WTC11 (cell line): ENCODE data around the gene TMEM169. TPM values are rescaled to one million over a fixed set of nuclear protein-coding genes. Genes with fewer than 3 reads are reported as not detected.

Source experiments
- ATAC-seq: fragments of 200-7000 bp; cut with Tn5 transposase; 2 replicates; pipeline ENCODE4 v1.10.0; 2021; ENCODE audit warnings: mild to moderate bottlenecking, moderate library complexity
- CTCF ChIA-PET: fragments of 300-600 bp; sonication (Branson Sonifier 250); formaldehyde crosslinking; loops from one replicate; lab custom pipeline; 2021; ENCODE audit warnings: antibody characterized with exemption; lab: Charles Lee
- POLR2A ChIA-PET: fragments of 350-600 bp; sonication (Branson Sonifier 250); formaldehyde crosslinking; loops from one replicate; lab custom pipeline; 2021; ENCODE audit warnings: antibody characterized with exemption; lab: Charles Lee
- DNase-seq: peaks from one replicate; pipeline ENCODE4 v3.0.0; 2021; ENCODE audit warnings: low spot score
- H3K27ac Mint-ChIP-seq: 2 replicates; pipeline ENCODE4 v1.8.0; 2021; ENCODE audit warnings: mixed read lengths
- H3K27me3 Mint-ChIP-seq: 2 replicates; pipeline ENCODE4 v1.8.0; 2021; ENCODE audit warnings: low read depth, mild to moderate bottlenecking, moderate library complexity, mixed read lengths
- H3K36me3 Mint-ChIP-seq: 2 replicates; pipeline ENCODE4 v1.8.0; 2021; ENCODE audit warnings: mixed read lengths
- H3K4me1 Mint-ChIP-seq: 2 replicates; pipeline ENCODE4 v1.8.0; 2022; ENCODE audit warnings: mixed read lengths
- H3K4me3 Mint-ChIP-seq: 2 replicates; pipeline ENCODE4 v1.8.0; 2021; ENCODE audit warnings: mild to moderate bottlenecking, moderate library complexity, mixed read lengths
- H3K9me3 Mint-ChIP-seq: 2 replicates; pipeline ENCODE4 v1.8.0; 2021; ENCODE audit warnings: mixed read lengths
- CTCF ChIP-seq: fragments of 200-600 bp; IDR thresholded peaks from 2 replicates; pipeline ENCODE4 v1.8.0; 2022; ENCODE audit warnings: antibody characterized with exemption
- JAZF1 ChIP-seq: fragments of 250-450 bp; sonication (Bioruptor Pico); IDR thresholded peaks from 2 replicates; pipeline ENCODE4 v1.9.0; 2021; ENCODE audit warnings: moderate library complexity, mild to moderate bottlenecking, inconsistent platforms
- NFE2L1 ChIP-seq: sonication (generic); formaldehyde crosslinking; IDR thresholded peaks from 2 replicates; pipeline ENCODE4 v1.8.1; 2023; ENCODE audit warnings: missing genetic modification reagents
- NR2C2 ChIP-seq: sonication (generic); formaldehyde crosslinking; IDR thresholded peaks from 2 replicates; pipeline ENCODE4 v1.8.0; 2022; ENCODE audit warnings: mild to moderate bottlenecking, missing genetic modification reagents
- RORB ChIP-seq: fragments of 250-450 bp; sonication (Bioruptor Pico); IDR thresholded peaks from 2 replicates; pipeline ENCODE4 v1.9.0; 2021; ENCODE audit warnings: mild to moderate bottlenecking
- SOX15 ChIP-seq: fragments of 250-450 bp; sonication (Bioruptor Pico); IDR thresholded peaks from 2 replicates; pipeline ENCODE4 v1.9.0; 2021; ENCODE audit warnings: mild to moderate bottlenecking
- TCF7 ChIP-seq: sonication (generic); formaldehyde crosslinking; IDR thresholded peaks from 2 replicates; pipeline ENCODE4 v1.8.0; 2022; ENCODE audit warnings: mild to moderate bottlenecking, low read depth, missing genetic modification reagents, moderate library complexity
- TP53 ChIP-seq: sonication (generic); formaldehyde crosslinking; IDR thresholded peaks from 2 replicates; pipeline ENCODE4 v1.8.1; 2023; ENCODE audit warnings: mild to moderate bottlenecking, missing genetic modification reagents
- ZNF232 ChIP-seq: sonication (generic); formaldehyde crosslinking; IDR thresholded peaks from 2 replicates; pipeline ENCODE4 v1.8.0; 2022; ENCODE audit warnings: mild to moderate bottlenecking, missing genetic modification reagents
- ZNF263 ChIP-seq: sonication (generic); formaldehyde crosslinking; IDR thresholded peaks from 2 replicates; pipeline ENCODE4 v1.8.1; 2022; ENCODE audit warnings: low read depth, mild to moderate bottlenecking, moderate library complexity, missing genetic modification reagents
- ZNF416 ChIP-seq: fragments of 250-450 bp; sonication (Bioruptor Pico); IDR thresholded peaks from 2 replicates; pipeline ENCODE4 v1.9.0; 2021; ENCODE audit warnings: mild to moderate bottlenecking, inconsistent platforms
- ZNF423 ChIP-seq: fragments of 250-450 bp; sonication (Bioruptor Pico); IDR thresholded peaks from 2 replicates; pipeline ENCODE4 v2.1.2; 2022; ENCODE audit warnings: mild to moderate bottlenecking, moderate library complexity
- total RNA-seq: library from RNA; stranded (reverse); gene quantifications from 3 replicates; pipeline ENCODE4 v1.2.3, GENCODE V29; 2021
- TF ChIP-seq, protein P1 (sequence below): fragments of 250-450 bp; sonication (Bioruptor Pico); IDR thresholded peaks from 2 replicates; pipeline ENCODE4 v1.9.0; 2021; ENCODE audit warnings: mild to moderate bottlenecking
- TF ChIP-seq, protein P2 (sequence below): sonication (generic); formaldehyde crosslinking; IDR thresholded peaks from 2 replicates; pipeline ENCODE4 v1.8.1; 2023; ENCODE audit warnings: mild to moderate bottlenecking, missing genetic modification reagents
- TF ChIP-seq, protein P3 (sequence below): sonication (generic); formaldehyde crosslinking; IDR thresholded peaks from 2 replicates; pipeline ENCODE4 v1.8.0; 2023; ENCODE audit warnings: mild to moderate bottlenecking, missing genetic modification reagents
- TF ChIP-seq, protein P4 (sequence below): sonication (generic); formaldehyde crosslinking; IDR thresholded peaks from 2 replicates; pipeline ENCODE4 v1.8.1; 2023; ENCODE audit warnings: mild to moderate bottlenecking, missing genetic modification reagents, moderate library complexity
- TF ChIP-seq, protein P5 (sequence below): fragments of 250-450 bp; sonication (Bioruptor Pico); IDR thresholded peaks from 2 replicates; pipeline ENCODE4 v1.9.0; 2021; ENCODE audit warnings: mild to moderate bottlenecking, borderline replicate concordance

The TMEM169 gene
- total RNA-seq, 1 experiment from 2014 or later = 1.8 TPM

DNA sequence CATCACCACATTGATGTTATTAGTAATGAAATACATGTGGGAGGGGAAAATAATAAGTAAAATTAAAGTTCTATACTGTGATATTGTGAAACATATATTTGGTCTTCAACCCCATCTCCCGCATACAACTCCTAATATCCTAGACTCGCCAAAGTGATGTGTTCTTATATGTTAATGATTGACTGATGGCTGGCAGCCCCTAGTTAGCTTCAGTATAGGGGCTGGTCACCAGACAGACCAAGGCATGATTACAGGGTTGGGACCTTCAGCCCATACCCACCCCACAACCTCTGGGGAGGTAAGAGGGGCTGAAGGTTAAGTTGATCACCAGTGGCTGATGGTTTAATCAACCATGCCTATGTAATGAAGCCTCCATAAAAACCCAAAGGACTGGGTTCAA lies 40.3 kb upstream of the TMEM169 start (continued):
- TF ChIP-seq, protein P1, sequence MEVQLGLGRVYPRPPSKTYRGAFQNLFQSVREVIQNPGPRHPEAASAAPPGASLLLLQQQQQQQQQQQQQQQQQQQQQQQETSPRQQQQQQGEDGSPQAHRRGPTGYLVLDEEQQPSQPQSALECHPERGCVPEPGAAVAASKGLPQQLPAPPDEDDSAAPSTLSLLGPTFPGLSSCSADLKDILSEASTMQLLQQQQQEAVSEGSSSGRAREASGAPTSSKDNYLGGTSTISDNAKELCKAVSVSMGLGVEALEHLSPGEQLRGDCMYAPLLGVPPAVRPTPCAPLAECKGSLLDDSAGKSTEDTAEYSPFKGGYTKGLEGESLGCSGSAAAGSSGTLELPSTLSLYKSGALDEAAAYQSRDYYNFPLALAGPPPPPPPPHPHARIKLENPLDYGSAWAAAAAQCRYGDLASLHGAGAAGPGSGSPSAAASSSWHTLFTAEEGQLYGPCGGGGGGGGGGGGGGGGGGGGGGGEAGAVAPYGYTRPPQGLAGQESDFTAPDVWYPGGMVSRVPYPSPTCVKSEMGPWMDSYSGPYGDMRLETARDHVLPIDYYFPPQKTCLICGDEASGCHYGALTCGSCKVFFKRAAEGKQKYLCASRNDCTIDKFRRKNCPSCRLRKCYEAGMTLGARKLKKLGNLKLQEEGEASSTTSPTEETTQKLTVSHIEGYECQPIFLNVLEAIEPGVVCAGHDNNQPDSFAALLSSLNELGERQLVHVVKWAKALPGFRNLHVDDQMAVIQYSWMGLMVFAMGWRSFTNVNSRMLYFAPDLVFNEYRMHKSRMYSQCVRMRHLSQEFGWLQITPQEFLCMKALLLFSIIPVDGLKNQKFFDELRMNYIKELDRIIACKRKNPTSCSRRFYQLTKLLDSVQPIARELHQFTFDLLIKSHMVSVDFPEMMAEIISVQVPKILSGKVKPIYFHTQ (CRISPR knock-in tag) = no peak
- TF ChIP-seq NFE2L1 (CRISPR knock-in tag) (no peak), ZNF423 (CRISPR knock-in tag) (no peak), SOX15 (CRISPR knock-in tag) (no peak)
- TF ChIP-seq, protein P2, sequence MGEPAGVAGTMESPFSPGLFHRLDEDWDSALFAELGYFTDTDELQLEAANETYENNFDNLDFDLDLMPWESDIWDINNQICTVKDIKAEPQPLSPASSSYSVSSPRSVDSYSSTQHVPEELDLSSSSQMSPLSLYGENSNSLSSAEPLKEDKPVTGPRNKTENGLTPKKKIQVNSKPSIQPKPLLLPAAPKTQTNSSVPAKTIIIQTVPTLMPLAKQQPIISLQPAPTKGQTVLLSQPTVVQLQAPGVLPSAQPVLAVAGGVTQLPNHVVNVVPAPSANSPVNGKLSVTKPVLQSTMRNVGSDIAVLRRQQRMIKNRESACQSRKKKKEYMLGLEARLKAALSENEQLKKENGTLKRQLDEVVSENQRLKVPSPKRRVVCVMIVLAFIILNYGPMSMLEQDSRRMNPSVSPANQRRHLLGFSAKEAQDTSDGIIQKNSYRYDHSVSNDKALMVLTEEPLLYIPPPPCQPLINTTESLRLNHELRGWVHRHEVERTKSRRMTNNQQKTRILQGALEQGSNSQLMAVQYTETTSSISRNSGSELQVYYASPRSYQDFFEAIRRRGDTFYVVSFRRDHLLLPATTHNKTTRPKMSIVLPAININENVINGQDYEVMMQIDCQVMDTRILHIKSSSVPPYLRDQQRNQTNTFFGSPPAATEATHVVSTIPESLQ = no peak

GRCh38 chr2:216043949-216044348 lies 37.8 kb upstream of the TMEM169 start:
- Mint-ChIP-seq H3K36me3 (peaks cover 28% of the 10 kb centered on the region), H3K27ac (no peak overlapping the region), H3K4me1 (no peaks in the 10 kb centered on the region), H3K27me3 (no peaks in the 10 kb centered on the region), H3K4me3 (no peak overlapping the region), H3K9me3 (no peaks in the 10 kb centered on the region)
- CTCF ChIA-PET = interaction anchor here (1.5 to 2.3 kb wide), 2 partner anchors 10 to 20 kb away, joined by 4 to 7 read pairs; no protein-coding TSS in a partner anchor
- POLR2A ChIA-PET = no interaction called here
- ATAC-seq = no peak
- no peak for DNase-seq
- TF ChIP-seq JAZF1 (no peak), ZNF416 (CRISPR knock-in tag) (no peak), TCF7 (CRISPR knock-in tag) (no peak), TP53 (no peak), RORB (CRISPR knock-in tag) (no peak), NR2C2 (CRISPR knock-in tag) (no peak), CTCF (no peak), ZNF232 (CRISPR knock-in tag) (no peak), ZNF263 (CRISPR knock-in tag) (no peak)
- TF ChIP-seq, protein P1 (CRISPR knock-in tag) = no peak
- TF ChIP-seq, protein P3, sequence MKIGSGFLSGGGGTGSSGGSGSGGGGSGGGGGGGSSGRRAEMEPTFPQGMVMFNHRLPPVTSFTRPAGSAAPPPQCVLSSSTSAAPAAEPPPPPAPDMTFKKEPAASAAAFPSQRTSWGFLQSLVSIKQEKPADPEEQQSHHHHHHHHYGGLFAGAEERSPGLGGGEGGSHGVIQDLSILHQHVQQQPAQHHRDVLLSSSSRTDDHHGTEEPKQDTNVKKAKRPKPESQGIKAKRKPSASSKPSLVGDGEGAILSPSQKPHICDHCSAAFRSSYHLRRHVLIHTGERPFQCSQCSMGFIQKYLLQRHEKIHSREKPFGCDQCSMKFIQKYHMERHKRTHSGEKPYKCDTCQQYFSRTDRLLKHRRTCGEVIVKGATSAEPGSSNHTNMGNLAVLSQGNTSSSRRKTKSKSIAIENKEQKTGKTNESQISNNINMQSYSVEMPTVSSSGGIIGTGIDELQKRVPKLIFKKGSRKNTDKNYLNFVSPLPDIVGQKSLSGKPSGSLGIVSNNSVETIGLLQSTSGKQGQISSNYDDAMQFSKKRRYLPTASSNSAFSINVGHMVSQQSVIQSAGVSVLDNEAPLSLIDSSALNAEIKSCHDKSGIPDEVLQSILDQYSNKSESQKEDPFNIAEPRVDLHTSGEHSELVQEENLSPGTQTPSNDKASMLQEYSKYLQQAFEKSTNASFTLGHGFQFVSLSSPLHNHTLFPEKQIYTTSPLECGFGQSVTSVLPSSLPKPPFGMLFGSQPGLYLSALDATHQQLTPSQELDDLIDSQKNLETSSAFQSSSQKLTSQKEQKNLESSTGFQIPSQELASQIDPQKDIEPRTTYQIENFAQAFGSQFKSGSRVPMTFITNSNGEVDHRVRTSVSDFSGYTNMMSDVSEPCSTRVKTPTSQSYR (CRISPR knock-in tag) = no peak
- TF ChIP-seq, protein P4, sequence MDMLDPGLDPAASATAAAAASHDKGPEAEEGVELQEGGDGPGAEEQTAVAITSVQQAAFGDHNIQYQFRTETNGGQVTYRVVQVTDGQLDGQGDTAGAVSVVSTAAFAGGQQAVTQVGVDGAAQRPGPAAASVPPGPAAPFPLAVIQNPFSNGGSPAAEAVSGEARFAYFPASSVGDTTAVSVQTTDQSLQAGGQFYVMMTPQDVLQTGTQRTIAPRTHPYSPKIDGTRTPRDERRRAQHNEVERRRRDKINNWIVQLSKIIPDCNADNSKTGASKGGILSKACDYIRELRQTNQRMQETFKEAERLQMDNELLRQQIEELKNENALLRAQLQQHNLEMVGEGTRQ (CRISPR knock-in tag) = no peak
- TF ChIP-seq, protein P5, sequence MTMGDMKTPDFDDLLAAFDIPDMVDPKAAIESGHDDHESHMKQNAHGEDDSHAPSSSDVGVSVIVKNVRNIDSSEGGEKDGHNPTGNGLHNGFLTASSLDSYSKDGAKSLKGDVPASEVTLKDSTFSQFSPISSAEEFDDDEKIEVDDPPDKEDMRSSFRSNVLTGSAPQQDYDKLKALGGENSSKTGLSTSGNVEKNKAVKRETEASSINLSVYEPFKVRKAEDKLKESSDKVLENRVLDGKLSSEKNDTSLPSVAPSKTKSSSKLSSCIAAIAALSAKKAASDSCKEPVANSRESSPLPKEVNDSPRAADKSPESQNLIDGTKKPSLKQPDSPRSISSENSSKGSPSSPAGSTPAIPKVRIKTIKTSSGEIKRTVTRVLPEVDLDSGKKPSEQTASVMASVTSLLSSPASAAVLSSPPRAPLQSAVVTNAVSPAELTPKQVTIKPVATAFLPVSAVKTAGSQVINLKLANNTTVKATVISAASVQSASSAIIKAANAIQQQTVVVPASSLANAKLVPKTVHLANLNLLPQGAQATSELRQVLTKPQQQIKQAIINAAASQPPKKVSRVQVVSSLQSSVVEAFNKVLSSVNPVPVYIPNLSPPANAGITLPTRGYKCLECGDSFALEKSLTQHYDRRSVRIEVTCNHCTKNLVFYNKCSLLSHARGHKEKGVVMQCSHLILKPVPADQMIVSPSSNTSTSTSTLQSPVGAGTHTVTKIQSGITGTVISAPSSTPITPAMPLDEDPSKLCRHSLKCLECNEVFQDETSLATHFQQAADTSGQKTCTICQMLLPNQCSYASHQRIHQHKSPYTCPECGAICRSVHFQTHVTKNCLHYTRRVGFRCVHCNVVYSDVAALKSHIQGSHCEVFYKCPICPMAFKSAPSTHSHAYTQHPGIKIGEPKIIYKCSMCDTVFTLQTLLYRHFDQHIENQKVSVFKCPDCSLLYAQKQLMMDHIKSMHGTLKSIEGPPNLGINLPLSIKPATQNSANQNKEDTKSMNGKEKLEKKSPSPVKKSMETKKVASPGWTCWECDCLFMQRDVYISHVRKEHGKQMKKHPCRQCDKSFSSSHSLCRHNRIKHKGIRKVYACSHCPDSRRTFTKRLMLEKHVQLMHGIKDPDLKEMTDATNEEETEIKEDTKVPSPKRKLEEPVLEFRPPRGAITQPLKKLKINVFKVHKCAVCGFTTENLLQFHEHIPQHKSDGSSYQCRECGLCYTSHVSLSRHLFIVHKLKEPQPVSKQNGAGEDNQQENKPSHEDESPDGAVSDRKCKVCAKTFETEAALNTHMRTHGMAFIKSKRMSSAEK = no peak
